WTC11 (cell line): ENCODE data around the gene DMRT2.

Source experiments
- CBFB ChIP-seq: sonication (generic); formaldehyde crosslinking; IDR thresholded peaks from 2 replicates; pipeline ENCODE4 v1.8.1; 2022; ENCODE audit warnings: mild to moderate bottlenecking, low read depth, missing genetic modification reagents
- CTCF ChIP-seq: fragments of 200-600 bp; IDR thresholded peaks from 2 replicates; pipeline ENCODE4 v1.8.0; 2022; ENCODE audit warnings: antibody characterized with exemption
- MXD4 ChIP-seq: fragments of 250-450 bp; sonication (Bioruptor Pico); IDR thresholded peaks from 2 replicates; pipeline ENCODE4 v1.8.0; 2021; ENCODE audit warnings: mild to moderate bottlenecking, moderate library complexity, borderline replicate concordance
- NR2C2 ChIP-seq: sonication (generic); formaldehyde crosslinking; IDR thresholded peaks from 2 replicates; pipeline ENCODE4 v1.8.0; 2022; ENCODE audit warnings: mild to moderate bottlenecking, missing genetic modification reagents
- TF ChIP-seq, protein P1 (sequence below): sonication (generic); formaldehyde crosslinking; IDR thresholded peaks from 2 replicates; pipeline ENCODE4 v1.8.1; 2022; ENCODE audit warnings: missing genetic modification reagents, borderline replicate concordance

- TF ChIP-seq, protein P1, sequence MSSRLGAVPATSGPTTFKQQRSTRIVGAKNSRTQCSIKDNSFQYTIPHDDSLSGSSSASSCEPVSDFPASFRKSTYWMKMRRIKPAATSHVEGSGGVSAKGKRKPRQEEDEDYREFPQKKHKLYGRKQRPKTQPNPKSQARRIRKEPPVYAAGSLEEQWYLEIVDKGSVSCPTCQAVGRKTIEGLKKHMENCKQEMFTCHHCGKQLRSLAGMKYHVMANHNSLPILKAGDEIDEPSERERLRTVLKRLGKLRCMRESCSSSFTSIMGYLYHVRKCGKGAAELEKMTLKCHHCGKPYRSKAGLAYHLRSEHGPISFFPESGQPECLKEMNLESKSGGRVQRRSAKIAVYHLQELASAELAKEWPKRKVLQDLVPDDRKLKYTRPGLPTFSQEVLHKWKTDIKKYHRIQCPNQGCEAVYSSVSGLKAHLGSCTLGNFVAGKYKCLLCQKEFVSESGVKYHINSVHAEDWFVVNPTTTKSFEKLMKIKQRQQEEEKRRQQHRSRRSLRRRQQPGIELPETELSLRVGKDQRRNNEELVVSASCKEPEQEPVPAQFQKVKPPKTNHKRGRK, result no peak
- TF ChIP-seq CTCF (no peak), CBFB (no peak), NR2C2 (CRISPR knock-in tag) (no peak), MXD4 (CRISPR knock-in tag) (no peak)
Observed at GRCh38 chr9:1026219-1026618, 23.9 kb upstream of the DMRT2 start.
